B cell (primary cell): ENCODE results near the gene UNC5C. TPM values are rescaled to one million over a fixed set of nuclear protein-coding genes. Genes with fewer than 3 reads are reported as not detected.

Experiments
- ATAC-seq: fragments of 200-7000 bp; cut with Tn5 transposase; one replicate; pipeline ENCODE4 v1.10.0; 2021; ENCODE audit warnings: low read depth, mild to moderate bottlenecking, moderate number of reproducible peaks, moderate library complexity
- CTCF ChIA-PET: fragments of 350-600 bp; sonication (Branson Sonifier 250); formaldehyde crosslinking; loops from one replicate; lab custom pipeline; 2021; ENCODE audit warnings: antibody characterized with exemption, inconsistent platforms; lab: Charles Lee
- POLR2A ChIA-PET: fragments of 350-600 bp; sonication (Branson Sonifier 250); formaldehyde crosslinking; loops from one replicate; lab custom pipeline; 2021; ENCODE audit warnings: antibody characterized with exemption; lab: Charles Lee
- DNase-seq: peaks from one replicate; pipeline ENCODE4 v3.0.0; 2013
- H2AFZ ChIP-seq: 2 replicates; pipeline ENCODE4 v1.6.1; 2012; ENCODE audit warnings: mild to moderate bottlenecking, low read depth, low read length; ENCODE audit not compliant: insufficient read depth, poor library complexity, severe bottlenecking
- H3K27ac ChIP-seq, 2 donors: 1 replicate in 1 of 2; 2 replicates in 1 of 2; pipeline ENCODE4 v1.5.1; 2012 to 2013; ENCODE audit warnings: low read length in 2 of 2, mild to moderate bottlenecking in 2 of 2, moderate library complexity in 1 of 2
- H3K27me3 ChIP-seq, 4 experiments: fragments of 200-600 bp in 1 of 4; sonication (generic) in 1 of 4; replicated peaks in 1 of 4; 1 replicate in 2 of 4; 2 replicates in 2 of 4; pipeline versions ENCODE4 v1.6.1 to v1.7.0; 2013 to 2016; ENCODE audit warnings: low read length in 3 of 4, mild to moderate bottlenecking in 2 of 4, mixed read lengths in 1 of 4, moderate library complexity in 1 of 4; ENCODE audit not compliant: insufficient read depth in 4 of 4, control insufficient read depth in 3 of 4; ENCODE audit errors: control extremely low read depth in 1 of 4
- H3K36me3 ChIP-seq, 2 experiments: replicated peaks in 1 of 2; 1 replicate in 1 of 2; 2 replicates in 1 of 2; pipeline versions ENCODE4 v1.6.1 to v1.7.1; 2013; ENCODE audit warnings: low read length in 1 of 2; ENCODE audit not compliant: insufficient read depth in 2 of 2, control insufficient read depth in 1 of 2; ENCODE audit errors: control extremely low read depth in 1 of 2, extremely low read depth in 1 of 2
- H3K4me1 ChIP-seq, 2 donors: fragments of 200-600 bp in 1 of 2; sonication (generic) in 1 of 2; 1 replicate in 1 of 2; 2 replicates in 1 of 2; pipeline versions ENCODE4 v1.5.1 to v1.6.1; 2013 to 2017; ENCODE audit warnings: low read length in 2 of 2; ENCODE audit not compliant: control insufficient read depth in 2 of 2, insufficient read depth in 2 of 2
- H3K4me2 ChIP-seq: replicated peaks from 2 replicates; pipeline ENCODE3; 2012; ENCODE audit warnings: mild to moderate bottlenecking, low read depth, low read length; ENCODE audit not compliant: poor library complexity, severe bottlenecking
- H3K4me3 ChIP-seq, 5 experiments: fragments of 200-600 bp in 1 of 5; sonication (generic) in 1 of 5; 1 replicate in 3 of 5; 2 replicates in 2 of 5; pipeline versions ENCODE4 v1.5.1 to v1.7.0; 2011 to 2016; ENCODE audit warnings: low read length in 4 of 5, mild to moderate bottlenecking in 4 of 5, low read depth in 2 of 5, control low read depth in 1 of 5, moderate library complexity in 1 of 5; ENCODE audit not compliant: insufficient read depth in 1 of 5; ENCODE audit errors: control extremely low read depth in 1 of 5, extremely low read depth in 1 of 5
- H3K79me2 ChIP-seq: fragments of 200-600 bp; sonication (generic); one replicate; pipeline ENCODE4 v1.6.0; 2016; ENCODE audit warnings: low read length; ENCODE audit not compliant: control insufficient read depth, insufficient read depth
- H3K9ac ChIP-seq: fragments of 200-600 bp; sonication (generic); 2 replicates; pipeline ENCODE4 v1.6.1; 2017; ENCODE audit warnings: mild to moderate bottlenecking, low read length, moderate library complexity
- H3K9me3 ChIP-seq, 3 donors: one replicate each; pipeline versions ENCODE4 v1.6.1 to v1.7.1; 2013; ENCODE audit warnings: low read length in 2 of 3; ENCODE audit not compliant: control insufficient read depth in 2 of 3, insufficient read depth in 1 of 3; ENCODE audit errors: control extremely low read depth in 1 of 3
- H4K20me1 ChIP-seq: 2 replicates; pipeline ENCODE4 v1.6.0; 2012; ENCODE audit warnings: mild to moderate bottlenecking, low read length; ENCODE audit not compliant: insufficient read depth, control insufficient read depth, poor library complexity, severe bottlenecking
- H3K27ac Mint-ChIP-seq: one replicate; pipeline ENCODE4 v1.8.0; 2021; ENCODE audit warnings: mixed read lengths
- H3K27me3 Mint-ChIP-seq: one replicate; pipeline ENCODE4 v1.8.0; 2021; ENCODE audit warnings: mixed read lengths
- H3K4me1 Mint-ChIP-seq: one replicate; pipeline ENCODE4 v1.8.0; 2021; ENCODE audit warnings: mixed read lengths
- H3K4me3 Mint-ChIP-seq: one replicate; pipeline ENCODE4 v1.8.0; 2021; ENCODE audit warnings: mixed read lengths
- H3K9me3 Mint-ChIP-seq: one replicate; pipeline ENCODE4 v1.8.0; 2022; ENCODE audit warnings: mixed read lengths; ENCODE audit not compliant: insufficient read depth
- EZH2 ChIP-seq: IDR thresholded peaks from 2 replicates; pipeline ENCODE4 v1.6.1; 2012; ENCODE audit warnings: borderline replicate concordance, low read depth, mild to moderate bottlenecking, moderate library complexity, low read length; ENCODE audit not compliant: insufficient read depth, poor library complexity, severe bottlenecking
- WGBS: methylation state at CpG from one replicate; pipeline ENCODE4 v1.1.5; 2013; ENCODE audit warnings: missing lambda C conversion rate; ENCODE audit not compliant: insufficient coverage; 5-methylcytosine and 5-hydroxymethylcytosine counted together
- intact Hi-C: fragments of 100-400 bp; cut with micrococcal nuclease; formaldehyde crosslinking; loops from one replicate; pipeline ENCODE4 v1.10.0; 2022
- polyA plus RNA-seq: library from polyadenylated mRNA; depleted of rRNA; stranded (reverse); fragments of >200 nt; gene quantifications from 2 replicates; pipeline ENCODE4 v1.2.3, GENCODE V29; 2012
- total RNA-seq, 2 donors: library from RNA; stranded (reverse); fragments of 120-200 nt in 1 of 2; gene quantifications; 1 replicate in 1 of 2; 2 replicates in 1 of 2; pipeline versions ENCODE4 v1.2.3 to v1.2.4, GENCODE V29; 2013 to 2022
- TF ChIP-seq, protein P1 (sequence below): fragments of 200-600 bp; IDR thresholded peaks from one replicate; pipeline ENCODE4 v1.8.0; 2022; ENCODE audit warnings: antibody characterized with exemption, mild to moderate bottlenecking

Gene UNC5C
- total and polyA plus RNA-seq, 2 donors (not counting 1 experiment from before 2014, with no cell fraction given), result not detected

DNA sequence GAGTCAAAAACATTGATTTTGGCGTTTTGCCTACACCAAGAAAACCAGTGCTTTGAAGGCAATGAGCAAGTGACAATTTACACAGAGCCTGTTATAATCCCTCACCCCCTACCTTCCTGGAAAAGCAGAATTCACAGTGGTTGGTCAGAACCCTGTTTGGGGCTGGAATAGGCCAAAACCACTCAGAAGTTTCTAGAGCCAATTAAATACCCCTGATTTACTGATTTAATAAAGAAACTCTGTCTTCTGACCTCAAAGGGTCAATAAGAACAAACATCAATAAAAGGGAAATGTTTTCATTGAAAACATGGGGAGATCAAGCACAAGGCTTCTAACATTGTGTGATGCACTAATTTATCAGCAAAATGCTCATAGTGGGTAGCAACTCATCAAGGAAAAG lies 116.3 kb downstream of the UNC5C start:
- ATAC-seq (no peak), DNase-seq (no peak)
- Histone ChIP-seq H3K9me3 (no peaks in the 10 kb centered on the region), H3K4me2 (no peak overlapping the region), H3K9ac (no peak overlapping the region), H3K4me1 (no peaks in the 10 kb centered on the region), H4K20me1 (no peaks in the 10 kb centered on the region), H3K4me3 (no peak overlapping the region), H3K27me3 (no peaks in the 10 kb centered on the region), H3K79me2 (no peaks in the 10 kb centered on the region), H2AFZ (no peak overlapping the region), H3K27ac (no peak overlapping the region), H3K36me3 (no peaks in the 10 kb centered on the region)
- POLR2A ChIA-PET, result no interaction called here
- WGBS, result no CpG with 5 or more reads among the region's 1 CpG
- Mint-ChIP-seq H3K9me3 (peaks cover 4% of the 10 kb centered on the region), H3K4me3 (no peak overlapping the region), H3K4me1 (no peaks in the 10 kb centered on the region), H3K27ac (no peak overlapping the region), H3K27me3 (no peaks in the 10 kb centered on the region)
- intact Hi-C loops, result no loop called here
- CTCF ChIA-PET, result no interaction called here
- TF ChIP-seq EZH2, result no peak
- TF ChIP-seq, protein P1, sequence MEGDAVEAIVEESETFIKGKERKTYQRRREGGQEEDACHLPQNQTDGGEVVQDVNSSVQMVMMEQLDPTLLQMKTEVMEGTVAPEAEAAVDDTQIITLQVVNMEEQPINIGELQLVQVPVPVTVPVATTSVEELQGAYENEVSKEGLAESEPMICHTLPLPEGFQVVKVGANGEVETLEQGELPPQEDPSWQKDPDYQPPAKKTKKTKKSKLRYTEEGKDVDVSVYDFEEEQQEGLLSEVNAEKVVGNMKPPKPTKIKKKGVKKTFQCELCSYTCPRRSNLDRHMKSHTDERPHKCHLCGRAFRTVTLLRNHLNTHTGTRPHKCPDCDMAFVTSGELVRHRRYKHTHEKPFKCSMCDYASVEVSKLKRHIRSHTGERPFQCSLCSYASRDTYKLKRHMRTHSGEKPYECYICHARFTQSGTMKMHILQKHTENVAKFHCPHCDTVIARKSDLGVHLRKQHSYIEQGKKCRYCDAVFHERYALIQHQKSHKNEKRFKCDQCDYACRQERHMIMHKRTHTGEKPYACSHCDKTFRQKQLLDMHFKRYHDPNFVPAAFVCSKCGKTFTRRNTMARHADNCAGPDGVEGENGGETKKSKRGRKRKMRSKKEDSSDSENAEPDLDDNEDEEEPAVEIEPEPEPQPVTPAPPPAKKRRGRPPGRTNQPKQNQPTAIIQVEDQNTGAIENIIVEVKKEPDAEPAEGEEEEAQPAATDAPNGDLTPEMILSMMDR, result no peak

DNA sequence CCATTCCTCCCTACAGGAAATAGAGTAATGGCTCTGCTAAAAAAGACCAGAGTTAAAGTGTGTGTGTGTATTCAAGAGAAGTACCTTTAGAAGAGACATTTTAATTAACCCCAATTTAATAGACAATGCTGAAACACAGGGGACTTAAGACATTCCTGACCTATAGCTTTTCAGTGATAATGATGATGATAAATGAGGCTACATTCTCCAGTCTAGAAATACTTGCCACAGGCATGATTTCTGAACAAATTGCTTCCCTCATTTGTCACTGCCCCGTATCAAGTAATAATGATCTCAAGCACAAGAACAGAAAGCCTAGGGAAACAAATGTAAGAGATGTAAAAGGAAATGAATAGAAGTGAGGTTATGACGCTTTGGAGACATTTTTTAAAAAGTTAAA lies 117.1 kb downstream of the UNC5C start:
- no peak overlapping the region for H3K4me2 ChIP-seq
- DNase-seq (no peak), ATAC-seq (no peak)
- intact Hi-C loops, result no loop called here
- no peaks in the 10 kb centered on the region for H3K36me3 ChIP-seq
- no peaks in the 10 kb centered on the region for H3K27me3 Mint-ChIP-seq
- no peak overlapping the region for H2AFZ ChIP-seq
- POLR2A ChIA-PET, result no interaction called here
- CTCF ChIA-PET, result no interaction called here
- H3K79me2 ChIP-seq, result no peaks in the 10 kb centered on the region
- H3K9me3 Mint-ChIP-seq, result peaks cover 4% of the 10 kb centered on the region
- no peak for TF ChIP-seq EZH2
- TF ChIP-seq, protein P1, result no peak
- H3K9ac ChIP-seq, result no peak overlapping the region
- no peaks in the 10 kb centered on the region for H3K4me1 ChIP-seq
- no peaks in the 10 kb centered on the region for H3K4me1 Mint-ChIP-seq
- no peak overlapping the region for H3K27ac ChIP-seq
- H3K4me3 Mint-ChIP-seq, result no peak overlapping the region
- WGBS, result 83% methylated on average over 1 of the region's 2 CpGs
- no peaks in the 10 kb centered on the region for H3K27me3 ChIP-seq
- no peaks in the 10 kb centered on the region for H4K20me1 ChIP-seq
- H3K9me3 ChIP-seq, result no peaks in the 10 kb centered on the region
- H3K4me3 ChIP-seq, result no peak overlapping the region
- no peak overlapping the region for H3K27ac Mint-ChIP-seq
